Measurements from ENCODE around the gene DIS3L2. TPM values are rescaled to one million over a fixed set of nuclear protein-coding genes. Genes with fewer than 3 reads are reported as not detected.
A peak's percentile ranks its signal among the peaks of the same experiment; 100 is the strongest.

The DIS3L2 gene
- total RNA-seq, 1 donor from 2014 or later = 42.1 TPM

- Mint-ChIP-seq H3K9me3 (ENCODE audit: unreplicated experiment) (peaks cover 7% of the 10 kb centered on the region), H3K27ac (ENCODE audit: unreplicated experiment) (peak overlapping the region; percentile 72), H3K36me3 (ENCODE audit: unreplicated experiment) (no peaks in the 10 kb centered on the region), H3K4me1 (ENCODE audit: low read depth, unreplicated experiment) (peaks cover 46% of the 10 kb centered on the region), H3K4me3 (ENCODE audit: unreplicated experiment) (no peak overlapping the region), H3K27me3 (ENCODE audit: unreplicated experiment) (peaks cover 7% of the 10 kb centered on the region)
- peak; percentile 64 for DNase-seq
- TF ChIP-seq CTCF (IDR thresholded peaks at IDR 0.05; ENCODE audit: partially characterized antibody, unreplicated experiment) = no peak
These were observed 42.0 kb upstream of the DIS3L2 start for GRCh38 chr2:231919341-231920035.

DNA sequence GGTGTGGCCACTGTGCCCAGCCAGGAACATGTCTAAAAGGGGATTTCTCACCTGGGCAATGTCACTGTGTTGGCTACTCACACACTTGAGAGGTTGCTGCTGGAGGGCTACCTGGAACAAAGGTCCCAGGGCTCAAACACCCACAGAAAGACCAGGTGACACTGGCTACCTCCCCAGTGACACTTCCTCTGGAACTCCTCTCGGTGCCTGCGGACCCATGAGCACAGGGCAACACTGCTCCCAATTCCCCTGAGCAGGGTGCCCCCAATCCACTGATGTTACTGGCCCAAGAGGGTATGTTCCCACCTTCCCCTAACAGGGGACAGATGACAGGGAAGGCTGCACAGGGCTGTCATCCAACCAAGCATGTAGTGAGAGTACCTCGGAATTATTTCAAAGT, 41.1 kb upstream of the DIS3L2 start:
- no peaks in the 10 kb centered on the region for H3K36me3 Mint-ChIP-seq (ENCODE audit: unreplicated experiment)
- peaks cover 6% of the 10 kb centered on the region for H3K9me3 Mint-ChIP-seq (ENCODE audit: unreplicated experiment)
- H3K27me3 Mint-ChIP-seq (ENCODE audit: unreplicated experiment) = peaks cover 11% of the 10 kb centered on the region
- peaks cover 43% of the 10 kb centered on the region for H3K4me1 Mint-ChIP-seq (ENCODE audit: low read depth, unreplicated experiment)
- no peak for DNase-seq
- no peak for TF ChIP-seq CTCF (IDR thresholded peaks at IDR 0.05; ENCODE audit: partially characterized antibody, unreplicated experiment)
- H3K4me3 Mint-ChIP-seq (ENCODE audit: unreplicated experiment) = no peak overlapping the region
- H3K27ac Mint-ChIP-seq (ENCODE audit: unreplicated experiment) = no peak overlapping the region

DNA sequence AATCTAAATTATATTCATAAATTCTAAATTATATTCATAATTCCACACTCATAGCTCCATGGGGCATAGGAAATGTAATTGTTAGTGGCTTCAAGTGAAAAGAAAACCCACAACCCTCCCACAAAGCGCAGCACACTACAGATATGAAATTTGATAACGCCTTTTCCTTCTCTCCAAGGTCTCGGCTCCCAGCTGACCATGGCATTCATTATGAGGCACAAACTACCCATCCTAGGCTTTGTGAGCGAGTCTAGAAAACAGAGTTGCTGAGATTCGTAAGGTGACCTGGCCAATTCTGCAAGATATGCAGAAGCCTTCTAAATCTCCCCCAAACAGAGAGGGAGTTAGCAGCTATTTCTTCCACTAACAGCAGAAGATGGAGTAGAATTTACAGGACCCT, 40.7 kb upstream of the DIS3L2 start:
- peaks cover 43% of the 10 kb centered on the region for H3K4me1 Mint-ChIP-seq (ENCODE audit: low read depth, unreplicated experiment)
- H3K27me3 Mint-ChIP-seq (ENCODE audit: unreplicated experiment) = peaks cover 11% of the 10 kb centered on the region
- peaks cover 6% of the 10 kb centered on the region for H3K9me3 Mint-ChIP-seq (ENCODE audit: unreplicated experiment)
- no peak overlapping the region for H3K27ac Mint-ChIP-seq (ENCODE audit: unreplicated experiment)
- DNase-seq = no peak
- H3K4me3 Mint-ChIP-seq (ENCODE audit: unreplicated experiment) = no peak overlapping the region
- no peaks in the 10 kb centered on the region for H3K36me3 Mint-ChIP-seq (ENCODE audit: unreplicated experiment)
- TF ChIP-seq CTCF (IDR thresholded peaks at IDR 0.05; ENCODE audit: partially characterized antibody, unreplicated experiment) = no peak

DNA sequence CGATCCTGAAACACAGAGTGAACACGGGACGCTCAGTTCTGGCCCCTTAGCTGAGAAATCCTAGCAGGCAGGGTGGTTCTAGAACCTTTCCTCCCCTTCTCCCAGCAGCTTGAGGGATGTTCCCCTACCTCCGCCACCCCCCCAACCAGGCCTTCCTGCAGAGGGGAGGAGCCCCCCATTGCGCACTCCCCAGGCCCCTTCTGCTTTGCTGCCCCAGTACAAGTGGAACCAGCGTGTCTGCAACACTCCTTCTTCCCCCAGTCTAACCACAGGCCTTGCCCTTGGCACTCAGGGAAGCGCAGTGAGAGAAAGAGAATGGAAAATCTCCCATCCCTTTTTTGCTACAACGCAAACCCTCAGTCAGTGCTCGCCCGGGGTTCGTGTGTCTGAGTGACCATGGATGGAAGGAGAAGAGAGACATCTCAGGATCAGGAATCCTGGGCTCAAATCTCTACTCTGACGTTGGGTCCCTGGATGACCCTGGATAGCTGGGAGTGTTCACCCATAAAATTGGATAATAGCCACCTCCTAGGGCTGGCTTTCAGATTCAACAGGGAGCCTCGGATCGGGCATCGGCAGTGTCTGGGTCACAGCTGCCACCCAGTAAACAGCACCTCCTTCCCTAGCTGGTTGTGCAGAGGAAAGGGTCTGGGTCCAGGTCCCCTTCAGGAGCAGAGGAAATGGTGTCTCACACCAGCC, 39.1 kb upstream of the DIS3L2 start:
- H3K27me3 Mint-ChIP-seq (ENCODE audit: unreplicated experiment) = peaks cover 21% of the 10 kb centered on the region
- H3K4me3 Mint-ChIP-seq (ENCODE audit: unreplicated experiment) = peak overlapping the region; percentile 68
- peak overlapping the region; percentile 59 for H3K27ac Mint-ChIP-seq (ENCODE audit: unreplicated experiment)

More for the DNA sequence above, 39.1 kb upstream of the DIS3L2 start:
- no peak for TF ChIP-seq CTCF (IDR thresholded peaks at IDR 0.05; ENCODE audit: partially characterized antibody, unreplicated experiment)
- H3K9me3 Mint-ChIP-seq (ENCODE audit: unreplicated experiment) = peaks cover 8% of the 10 kb centered on the region
- no peaks in the 10 kb centered on the region for H3K36me3 Mint-ChIP-seq (ENCODE audit: unreplicated experiment)
- DNase-seq = no peak
- peaks cover 45% of the 10 kb centered on the region for H3K4me1 Mint-ChIP-seq (ENCODE audit: low read depth, unreplicated experiment)
